Uterus (tissue), 4 donors: ENCODE measurements around the gene DNMBP. TPM values are rescaled to one million over a fixed set of nuclear protein-coding genes. Genes with fewer than 3 reads are reported as not detected.

Experiments used
- DNase-seq, 2 donors: peaks; one replicate each; pipeline ENCODE4 v3.0.0-alpha.2; 2019 to 2020
- H3K27ac ChIP-seq, 2 donors: fragments of 200-600 bp; sonication (generic); 1 replicate in 1 of 2; 2 replicates in 1 of 2; pipeline ENCODE4 v1.5.1; 2016 to 2018
- H3K27me3 ChIP-seq, 2 donors: fragments of 200-600 bp; sonication (generic); one replicate each; pipeline ENCODE4 v1.5.1; 2018 to 2019; ENCODE audit warnings: control low read depth in 1 of 2
- H3K36me3 ChIP-seq, 2 donors: fragments of 200-600 bp; sonication (generic); one replicate each; pipeline ENCODE4 v1.5.1; 2019; ENCODE audit warnings: control low read depth in 1 of 2
- H3K4me1 ChIP-seq, 2 donors: fragments of 200-600 bp; sonication (generic); one replicate each; pipeline ENCODE4 v1.5.1; 2018 to 2019; ENCODE audit warnings: control low read depth in 1 of 2
- H3K4me3 ChIP-seq, 2 donors: fragments of 200-600 bp; sonication (generic); 1 replicate in 1 of 2; 2 replicates in 1 of 2; pipeline ENCODE4 v1.5.1; 2018 to 2019; ENCODE audit warnings: mild to moderate bottlenecking in 1 of 2
- H3K9me3 ChIP-seq, 2 donors: fragments of 200-600 bp; sonication (generic); one replicate each; pipeline ENCODE4 v1.5.1; 2019; ENCODE audit warnings: control low read depth in 1 of 2
- CTCF ChIP-seq, 4 experiments: fragments of 200-600 bp in 2 of 4; fragments of 450-650 bp in 2 of 4; sonication (generic) in 2 of 4; IDR thresholded peaks; one replicate each; pipeline ENCODE4 v1.5.1; 2016 to 2019; ENCODE audit warnings: antibody characterized with exemption in 4 of 4, mild to moderate bottlenecking in 2 of 4, moderate library complexity in 1 of 4
- POLR2A ChIP-seq, 2 donors: fragments of 450-650 bp; IDR thresholded peaks; one replicate each; pipeline ENCODE4 v1.6.1; 2016; ENCODE audit warnings: antibody characterized with exemption in 2 of 2, mild to moderate bottlenecking in 1 of 2, moderate library complexity in 1 of 2
- intact Hi-C: fragments of 100-400 bp; cut with DNase I; formaldehyde crosslinking; loops from one replicate; pipeline ENCODE4 v1.15.1; 2023; ENCODE audit warnings: low total_unique reads
- total RNA-seq, 4 donors: library from RNA; depleted of rRNA in 3 of 4; stranded (reverse); fragments of >200 nt in 3 of 4; gene quantifications; one replicate each; pipeline versions ENCODE4 v1.1.0 to v1.2.4, GENCODE V29; 2014 to 2023
- donor health status: DM: yes; HTN: yes; CAD: no.

Gene DNMBP
- total RNA-seq, 4 donors from 2014 or later, result 5.9 to 34.9 (median 22.4) TPM

- H3K27ac ChIP-seq, result peak overlapping the region; percentile 76 to 78
- DNase-seq, result peak in 1 of 2 donors; percentile 47
- TF ChIP-seq POLR2A (IDR thresholded peaks at IDR 0.05) (no peak), CTCF (IDR thresholded peaks at IDR 0.05) (no peak)
- no peaks in the 10 kb centered on the region for H3K4me1 ChIP-seq
- H3K27me3 ChIP-seq, result no peaks in the 10 kb centered on the region
- intact Hi-C loops, result no loop called here
- H3K9me3 ChIP-seq, result no peaks in the 10 kb centered on the region
- no peak overlapping the region for H3K4me3 ChIP-seq
- no peaks in the 10 kb centered on the region for H3K36me3 ChIP-seq
These were observed 33.6 kb downstream of the DNMBP start for GRCh38 chr10:99975942-99976809.

GRCh38 chr10:99975106-99975829 lies 34.5 kb downstream of the DNMBP start:
- no peaks in the 10 kb centered on the region for H3K36me3 ChIP-seq
- no peak for DNase-seq
- H3K4me1 ChIP-seq, result no peaks in the 10 kb centered on the region
- no peaks in the 10 kb centered on the region for H3K27me3 ChIP-seq
- peak overlapping the region; percentile 76 to 78 for H3K27ac ChIP-seq
- no peak for TF ChIP-seq POLR2A (IDR thresholded peaks at IDR 0.05)
- no peak for TF ChIP-seq CTCF (IDR thresholded peaks at IDR 0.05)
- no peaks in the 10 kb centered on the region for H3K9me3 ChIP-seq
- intact Hi-C loops, result no loop called here
- no peak overlapping the region for H3K4me3 ChIP-seq

GRCh38 chr10:99973190-99973589 lies 36.6 kb downstream of the DNMBP start:
- intact Hi-C loops, result no loop called here
- H3K27ac ChIP-seq, result no peak overlapping the region
- no peaks in the 10 kb centered on the region for H3K4me1 ChIP-seq
- TF ChIP-seq CTCF (IDR thresholded peaks at IDR 0.05) (peak in 2 of 4 experiments; percentile 11 to 21), POLR2A (IDR thresholded peaks at IDR 0.05) (no peak)
- H3K36me3 ChIP-seq, result no peaks in the 10 kb centered on the region
- no peaks in the 10 kb centered on the region for H3K9me3 ChIP-seq
- H3K27me3 ChIP-seq, result no peaks in the 10 kb centered on the region
- no peak for DNase-seq
- H3K4me3 ChIP-seq, result no peak overlapping the region

- DNase-seq, result no peak
- TF ChIP-seq POLR2A (IDR thresholded peaks at IDR 0.05) (no peak), CTCF (IDR thresholded peaks at IDR 0.05) (no peak)
- H3K27ac ChIP-seq, result no peak overlapping the region
- no peaks in the 10 kb centered on the region for H3K9me3 ChIP-seq
- no peak overlapping the region for H3K4me3 ChIP-seq
- intact Hi-C loops, result no loop called here
- H3K4me1 ChIP-seq, result peaks cover 0 to 4% of the 10 kb centered on the region in 2 donors
- H3K36me3 ChIP-seq, result no peaks in the 10 kb centered on the region
- H3K27me3 ChIP-seq, result no peaks in the 10 kb centered on the region
These were observed 41.8 kb downstream of the DNMBP start for GRCh38 chr10:99967961-99968360.

GRCh38 chr10:99966306-99966705 lies 43.4 kb downstream of the DNMBP start:
- intact Hi-C loops, result no loop called here
- no peaks in the 10 kb centered on the region for H3K36me3 ChIP-seq
- TF ChIP-seq CTCF (IDR thresholded peaks at IDR 0.05) (no peak), POLR2A (IDR thresholded peaks at IDR 0.05) (no peak)

More at GRCh38 chr10:99966306-99966705, 43.4 kb downstream of the DNMBP start:
- H3K27me3 ChIP-seq, result no peaks in the 10 kb centered on the region
- no peaks in the 10 kb centered on the region for H3K9me3 ChIP-seq
- DNase-seq, result no peak
- H3K4me3 ChIP-seq, result no peak overlapping the region
- H3K4me1 ChIP-seq, result peaks cover 0 to 4% of the 10 kb centered on the region in 2 donors
- peak overlapping the region in 1 of 2 donors; percentile 4 for H3K27ac ChIP-seq
